Subcutaneous adipose tissue (tissue), 4 donors: Measurements from ENCODE around the gene THBS1. TPM values are rescaled to one million over a fixed set of nuclear protein-coding genes. Genes with fewer than 3 reads are reported as not detected.

ENCODE experiments used
- CTCF ChIP-seq: fragments of 450-650 bp; IDR thresholded peaks from one replicate; pipeline ENCODE4 v1.5.1; 2016; ENCODE audit warnings: low read depth, mild to moderate bottlenecking, control low read depth, antibody characterized with exemption, moderate library complexity
- total RNA-seq, 4 donors: library from RNA; depleted of rRNA; stranded (reverse); fragments of >200 nt; gene quantifications; one replicate each; pipeline ENCODE4 v1.1.0, GENCODE V29; 2016

THBS1 gene
- total RNA-seq, 4 donors from 2014 or later: 95.5 to 1,261 (median 601) TPM

GRCh38 chr15:39581793-39582285 lies 960 bp downstream of the THBS1 start:
- no peak for TF ChIP-seq CTCF

GRCh38 chr15:39582286-39582976 lies 1.6 kb downstream of the THBS1 start:
- TF ChIP-seq CTCF: no peak

- TF ChIP-seq CTCF: no peak
These were observed 2.2 kb downstream of the THBS1 start for GRCh38 chr15:39582977-39583595.

GRCh38 chr15:39583596-39584265 lies 2.9 kb downstream of the THBS1 start:
- TF ChIP-seq CTCF: no peak

GRCh38 chr15:39584266-39584659 lies 3.4 kb downstream of the THBS1 start:
- TF ChIP-seq CTCF: no peak

GRCh38 chr15:39584662-39585388 lies 3.9 kb downstream of the THBS1 start:
- no peak for TF ChIP-seq CTCF
